GOT3 (cell line): ENCODE results near the gene SLC24A4.

ENCODE experiments used
- DNase-seq: peaks from one replicate; lab custom pipeline; 2025; ENCODE audit warnings: mixed read lengths; lab: John Stamatoyannopoulos, UW

SLC24A4 gene

DNA sequence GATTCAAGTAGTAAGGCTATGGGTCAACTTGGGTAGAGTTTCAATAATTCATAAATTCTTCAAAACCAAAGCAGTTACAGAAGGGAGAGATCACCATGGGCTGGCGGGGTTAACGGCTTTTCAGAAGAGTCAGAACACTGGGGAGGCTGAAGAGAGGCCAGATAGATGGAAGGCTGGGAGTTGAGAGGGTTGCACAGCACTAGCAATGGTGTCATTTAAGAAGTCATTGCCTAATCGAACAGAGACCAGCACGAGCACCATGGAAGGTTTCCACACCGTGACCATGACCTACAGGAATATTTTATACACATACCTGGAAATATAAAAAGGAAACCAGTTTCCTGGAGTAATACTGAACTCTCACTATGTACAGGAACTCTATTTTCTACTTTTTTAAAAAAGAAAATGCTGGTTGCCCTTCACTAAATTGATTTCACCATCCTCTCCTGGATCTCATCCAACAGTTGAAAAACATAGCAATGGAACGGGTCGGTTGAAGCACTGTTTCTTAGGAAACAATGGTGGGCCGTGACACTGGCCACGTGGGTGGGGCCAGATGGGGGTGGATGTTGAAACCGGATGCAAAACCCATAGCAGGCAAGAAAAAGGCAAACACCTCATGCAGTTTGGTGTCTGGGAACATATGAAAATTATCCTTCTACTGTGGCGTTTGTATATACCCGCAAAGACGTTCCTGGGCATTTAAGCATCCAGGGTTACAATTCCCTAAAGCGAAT, 152.7 kb downstream of the SLC24A4 start:
- DNase-seq, result no peak

DNA sequence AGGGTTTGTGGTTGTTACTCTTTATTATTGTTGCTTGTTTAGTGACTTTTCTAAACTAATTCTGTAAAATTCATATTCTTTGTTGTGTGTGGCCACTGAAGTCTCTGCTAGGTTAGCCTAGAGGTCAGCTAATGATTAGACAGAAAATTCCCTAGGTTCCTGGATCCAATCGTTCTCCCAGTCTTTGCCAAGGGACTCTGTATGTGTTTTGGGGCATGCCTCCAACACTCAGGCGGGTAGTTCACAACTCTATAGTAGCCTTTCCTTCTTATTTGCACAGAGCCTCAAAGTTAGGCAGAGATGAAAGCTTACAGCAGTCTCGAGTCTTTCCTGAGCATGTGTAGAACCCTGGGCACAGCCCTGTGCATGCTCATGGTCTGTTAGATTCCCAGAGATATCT, 157.9 kb downstream of the SLC24A4 start:
- no peak for DNase-seq

DNA sequence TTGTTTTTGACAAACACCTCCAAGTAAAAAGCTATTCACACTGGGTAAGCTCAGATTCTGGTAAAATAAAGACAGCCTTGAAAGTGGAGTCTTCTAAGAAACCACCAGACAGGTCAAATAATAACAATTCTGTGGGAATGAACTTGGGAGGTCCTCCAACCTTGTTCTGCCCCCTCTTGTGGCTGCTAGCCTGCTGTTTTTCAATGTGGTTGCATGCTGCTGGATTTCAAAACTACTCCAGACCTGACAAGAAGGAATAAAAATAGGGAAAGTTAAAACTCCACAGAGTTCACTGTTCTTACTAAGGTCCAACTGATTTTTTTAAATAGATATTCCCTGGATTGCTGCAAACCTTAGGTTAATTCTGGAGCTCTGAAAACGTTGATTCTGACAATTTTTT, 158.4 kb downstream of the SLC24A4 start:
- DNase-seq, result no peak

DNA sequence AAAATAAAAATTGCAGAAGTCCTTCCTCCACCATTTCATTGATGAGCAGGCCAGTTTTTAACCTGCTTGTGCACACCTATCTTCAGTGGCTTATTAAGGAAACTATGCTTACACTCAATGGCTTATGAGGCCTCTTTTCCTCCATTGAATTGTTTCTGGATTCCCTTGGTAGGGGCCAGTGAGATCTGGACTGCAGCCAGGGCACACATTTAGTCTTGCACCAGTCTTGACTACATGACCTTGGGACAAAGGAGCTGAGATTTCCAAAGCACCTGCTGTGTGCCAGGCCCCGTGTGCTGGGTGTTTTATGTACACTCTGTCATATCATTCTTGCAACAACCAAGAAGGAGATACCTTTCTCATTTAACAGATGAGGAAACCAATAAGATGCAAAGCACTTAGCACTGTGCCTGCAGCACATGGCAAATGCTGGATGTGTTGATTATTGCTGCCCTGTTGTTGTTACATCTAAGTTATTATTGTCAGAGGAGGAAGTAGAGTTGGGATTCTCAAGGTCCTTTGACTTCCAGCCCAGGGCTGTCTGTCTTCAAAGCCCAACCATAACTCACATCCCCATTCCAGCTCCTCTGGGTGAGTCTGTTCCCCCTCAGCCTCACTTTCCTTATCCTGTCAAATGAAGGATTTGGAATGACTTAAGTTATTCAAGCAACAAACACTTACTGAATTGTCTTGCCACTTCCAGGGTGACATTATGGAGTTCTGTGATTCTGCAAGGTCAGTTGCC, 159.0 kb downstream of the SLC24A4 start:
- DNase-seq, result no peak

DNA sequence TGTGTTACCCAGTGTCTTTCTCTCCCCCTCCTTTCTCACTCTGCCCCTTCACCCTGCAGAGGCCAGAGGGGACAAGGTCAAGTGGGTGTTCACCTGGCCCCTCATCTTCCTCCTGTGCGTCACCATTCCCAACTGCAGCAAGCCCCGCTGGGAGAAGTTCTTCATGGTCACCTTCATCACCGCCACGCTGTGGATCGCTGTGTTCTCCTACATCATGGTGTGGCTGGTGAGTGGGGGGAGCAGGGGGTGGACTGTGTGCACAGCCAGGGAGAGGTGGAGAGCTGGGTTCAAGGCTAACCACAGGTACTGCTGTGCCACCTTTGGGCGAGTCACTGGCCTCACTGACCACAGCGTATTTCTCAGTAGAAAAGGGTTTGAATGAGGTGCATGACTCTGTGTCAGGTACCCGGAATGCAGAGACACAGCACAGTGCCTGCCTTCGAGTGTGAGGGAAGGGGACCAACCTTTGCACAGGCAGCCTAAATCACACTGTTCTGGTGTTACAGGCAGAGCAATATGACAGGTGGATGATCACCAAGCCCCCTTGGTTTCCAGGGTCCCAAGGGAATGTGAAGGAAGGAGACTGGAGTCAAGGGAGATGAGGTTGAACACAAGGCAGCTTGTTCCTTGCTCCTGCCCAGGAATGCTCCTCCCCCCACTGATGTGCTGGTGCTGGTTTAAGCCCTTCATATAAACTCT, 159.8 kb downstream of the SLC24A4 start:
- no peak for DNase-seq

DNA sequence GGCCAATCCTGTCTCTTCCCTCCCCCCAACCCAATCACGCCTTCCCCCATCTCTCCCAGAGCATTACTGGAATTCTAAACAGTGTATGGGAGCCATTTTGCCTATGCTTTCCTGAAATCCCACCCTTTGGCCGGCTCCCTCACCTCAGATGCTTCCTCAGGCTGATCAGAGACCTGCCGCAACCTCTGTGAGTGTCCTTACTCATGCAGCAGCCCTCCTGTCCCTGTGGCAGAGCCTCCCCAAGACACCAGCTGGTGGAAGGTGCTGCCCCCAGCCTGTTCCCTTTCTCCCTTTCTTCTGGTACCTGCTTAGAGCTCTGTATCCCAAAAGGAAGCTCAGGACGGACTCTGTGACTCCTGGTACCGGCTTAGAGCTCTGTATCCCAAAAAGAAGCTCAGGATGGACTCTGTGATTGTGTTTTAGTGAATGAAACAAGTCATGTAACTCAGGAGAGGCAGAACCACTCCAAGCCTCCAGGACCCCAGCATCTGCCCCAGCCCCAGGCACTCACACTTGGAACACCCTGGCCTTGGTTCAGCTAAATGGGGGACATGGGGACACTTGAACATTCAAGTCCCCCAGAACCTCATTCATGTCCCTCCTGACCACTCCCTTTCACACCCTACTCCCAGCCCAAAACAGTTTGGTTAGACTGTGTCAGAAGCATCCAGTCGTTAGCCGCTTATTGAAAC, 161.3 kb downstream of the SLC24A4 start:
- no peak for DNase-seq

DNA sequence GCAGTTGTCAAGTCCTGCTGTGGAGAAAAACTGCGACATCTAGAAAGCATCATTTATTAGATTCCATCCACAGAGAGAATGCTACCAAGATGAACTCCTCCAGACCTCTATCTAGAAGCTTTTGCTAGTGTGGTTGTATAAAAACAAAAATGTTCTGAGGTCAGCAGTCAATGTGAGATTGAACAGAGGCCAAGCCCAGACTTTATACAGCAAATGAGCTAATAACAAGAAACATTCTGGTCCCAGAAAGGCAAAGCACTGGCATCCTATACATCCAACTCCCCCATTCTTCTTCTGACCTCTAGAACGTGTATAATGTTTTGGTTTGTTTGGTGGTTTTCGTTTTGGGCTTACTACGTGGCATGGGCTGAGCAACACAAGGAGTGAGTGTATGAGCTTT, 163.9 kb downstream of the SLC24A4 start:
- DNase-seq, result no peak

DNA sequence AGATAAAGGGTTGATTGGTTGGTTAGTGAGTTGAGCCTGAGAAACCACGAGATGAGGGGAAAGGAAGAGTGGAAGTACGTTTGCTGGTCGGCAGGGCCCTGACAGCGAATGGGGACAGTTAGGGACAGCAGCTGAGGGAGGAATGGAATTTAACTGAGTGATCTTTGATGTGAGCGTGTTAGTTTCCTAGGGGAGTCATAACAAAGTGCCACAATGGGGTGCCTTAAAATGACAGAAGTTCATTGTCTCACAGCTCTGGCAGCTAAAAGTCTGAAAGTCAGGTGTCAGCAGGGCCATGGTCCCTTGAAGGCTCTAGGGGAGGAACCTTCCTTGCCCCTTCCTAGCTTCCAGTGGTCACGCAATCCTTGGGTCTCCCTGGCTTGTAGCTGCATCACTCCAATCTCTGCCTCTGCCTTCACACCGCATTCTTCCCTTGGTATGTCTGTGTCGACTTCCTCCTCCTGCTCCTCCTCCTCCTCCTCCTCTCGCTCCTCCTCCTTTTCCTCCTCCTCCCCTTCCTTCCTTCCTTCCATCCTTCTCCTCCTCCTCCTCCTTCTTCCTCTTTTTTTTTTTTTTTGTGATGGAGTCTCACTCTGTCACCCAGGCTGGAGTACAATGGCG, 164.7 kb downstream of the SLC24A4 start:
- DNase-seq, result no peak

DNA sequence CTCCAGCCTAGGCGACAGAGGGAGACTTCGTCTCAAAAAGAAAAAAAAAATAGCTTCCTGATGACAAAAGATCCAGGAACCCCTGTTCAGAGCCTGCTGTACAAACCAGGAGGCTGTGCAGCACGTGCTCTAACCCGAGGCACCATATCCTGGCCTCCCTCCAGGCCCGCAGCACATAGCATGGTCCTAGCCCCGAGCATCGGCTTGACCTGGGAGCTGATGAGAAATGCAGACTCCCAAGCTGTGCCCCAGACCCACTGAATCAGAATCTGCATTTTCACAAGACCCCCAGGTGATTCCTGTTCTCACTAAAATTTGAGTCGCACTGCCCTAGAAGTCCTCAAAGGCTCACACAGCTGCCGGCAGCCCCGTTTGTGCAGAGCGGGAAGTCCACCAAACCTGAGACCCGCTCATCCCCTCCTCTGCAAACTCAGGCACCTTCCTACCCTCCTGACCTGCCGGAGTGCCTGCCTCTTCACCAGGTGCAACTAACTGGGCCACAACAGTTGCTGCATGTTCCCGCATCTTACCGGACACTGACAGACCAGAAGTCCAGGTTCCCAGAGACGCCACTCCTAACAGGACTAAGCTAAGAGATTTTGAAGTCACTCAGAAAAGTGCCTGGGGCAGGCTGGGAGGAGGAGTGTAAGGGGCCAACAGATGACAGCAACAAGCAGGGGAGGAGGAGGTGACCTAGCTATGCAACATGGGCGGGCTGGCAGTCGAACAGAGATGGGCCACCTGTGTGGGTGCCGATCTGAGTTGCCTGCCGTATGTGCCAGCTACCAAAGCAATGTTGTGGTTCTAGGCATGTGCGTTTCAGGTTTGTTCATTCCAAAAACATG, 166.7 kb downstream of the SLC24A4 start:
- no peak for DNase-seq

DNA sequence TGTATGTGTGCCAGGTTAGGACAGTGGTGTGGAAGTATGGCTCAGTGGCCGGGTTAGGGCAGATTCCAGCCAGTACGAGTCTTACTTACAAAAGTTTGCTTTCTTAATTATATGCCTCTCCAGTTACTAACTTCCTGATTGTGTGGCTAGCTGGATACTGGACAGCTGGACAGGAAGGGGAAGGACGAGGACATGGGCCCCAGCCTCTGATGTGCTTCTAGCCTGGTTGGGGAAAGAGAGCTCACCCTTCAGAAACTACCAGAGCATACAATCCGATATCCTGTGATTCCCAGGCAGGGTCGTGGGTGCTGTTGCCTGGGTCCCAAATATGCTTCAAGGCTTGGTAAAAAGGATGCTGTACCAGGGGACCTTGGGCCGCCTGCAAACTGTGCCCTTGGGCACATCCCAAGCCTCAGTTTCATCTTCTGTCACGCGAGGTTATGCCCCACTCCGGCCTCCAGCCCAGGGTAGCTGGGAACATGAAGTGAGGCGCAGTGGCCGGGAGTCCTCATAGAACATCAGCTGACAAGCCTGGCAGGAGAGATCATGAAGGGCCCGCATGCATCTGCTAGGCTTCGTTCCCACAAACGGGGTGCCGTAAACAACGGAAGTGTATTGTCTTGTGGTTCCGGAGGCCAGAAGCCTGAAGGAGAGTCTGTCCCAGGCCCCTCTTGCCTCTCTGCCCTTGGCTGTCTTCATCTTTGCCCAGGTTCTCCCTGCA, 167.4 kb downstream of the SLC24A4 start:
- no peak for DNase-seq

DNA sequence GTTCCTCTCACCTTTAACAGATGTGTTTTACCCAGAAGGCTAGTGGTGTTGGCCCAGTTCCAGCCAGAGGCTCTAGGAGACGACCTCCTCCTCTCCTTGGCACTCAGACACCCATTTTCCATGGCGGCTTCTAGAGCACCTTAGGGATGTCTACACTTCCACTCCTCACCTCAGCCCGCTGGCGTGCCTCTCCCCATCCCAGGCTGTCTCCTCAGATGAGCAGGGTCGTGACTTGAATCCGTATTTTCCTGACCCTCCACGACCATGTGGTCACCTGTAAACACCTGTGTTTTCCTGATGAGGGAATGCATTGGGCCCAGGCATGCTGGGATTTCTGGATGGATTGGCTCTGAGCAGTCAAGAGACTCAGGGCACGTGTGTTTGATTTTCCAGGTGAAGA, 168.8 kb downstream of the SLC24A4 start:
- DNase-seq, result no peak

DNA sequence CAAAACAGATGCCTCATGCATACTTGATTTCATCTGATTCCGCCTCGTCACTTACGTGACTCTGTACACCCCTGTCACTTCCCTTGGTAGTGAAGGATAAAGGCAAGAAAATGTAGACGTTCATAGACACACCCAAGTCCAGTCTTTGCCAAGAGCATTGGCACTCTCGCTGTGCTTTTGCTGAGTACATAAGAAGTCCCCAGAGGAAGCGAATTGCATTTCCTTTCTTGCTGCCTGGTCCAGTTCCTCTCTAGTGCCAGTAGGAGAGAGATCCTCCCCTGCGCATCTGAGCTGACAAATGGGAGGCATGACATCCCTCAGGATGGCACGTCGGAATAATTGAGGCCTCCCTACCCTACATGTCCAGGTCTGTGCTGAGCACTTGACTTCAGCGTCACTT, 169.3 kb downstream of the SLC24A4 start:
- DNase-seq, result no peak

DNA sequence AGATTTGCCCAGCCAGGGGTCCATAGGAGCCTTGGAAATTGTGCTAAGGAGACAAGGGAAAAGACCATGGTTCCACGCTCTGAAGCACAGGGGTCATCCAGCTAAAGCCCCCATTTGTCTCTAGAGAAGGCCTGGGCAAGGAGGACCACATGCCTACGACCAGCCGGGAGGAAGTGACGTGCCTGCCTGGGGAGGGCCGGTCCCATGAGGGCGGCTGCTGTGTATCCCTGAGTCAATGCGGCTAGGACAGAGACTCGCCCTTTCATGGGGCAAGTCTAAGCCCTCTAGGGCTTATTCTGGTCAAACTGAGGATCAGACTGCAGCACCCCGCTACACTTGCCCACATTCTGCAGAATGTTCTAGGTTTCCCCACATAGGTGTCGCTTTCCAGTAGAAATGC, 170.1 kb downstream of the SLC24A4 start:
- DNase-seq, result no peak

DNA sequence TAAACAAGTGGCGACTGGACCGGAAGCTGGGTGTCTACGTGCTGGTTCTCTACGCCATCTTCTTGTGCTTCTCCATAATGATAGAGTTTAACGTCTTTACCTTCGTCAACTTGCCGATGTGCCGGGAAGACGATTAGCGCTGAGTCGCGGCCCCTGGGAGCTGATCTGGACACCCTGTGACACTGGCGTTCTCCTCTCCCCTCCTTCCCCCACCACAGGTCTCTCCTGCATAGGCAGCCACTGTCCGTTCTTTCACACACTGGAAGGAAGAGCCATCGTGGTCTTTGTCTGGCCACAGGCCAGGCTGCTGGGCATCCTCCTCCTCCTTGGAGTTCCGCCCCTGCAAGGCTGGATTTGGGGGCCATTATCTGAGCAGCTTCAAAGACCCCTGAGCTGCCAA, 170.5 kb downstream of the SLC24A4 start:
- no peak for DNase-seq

DNA sequence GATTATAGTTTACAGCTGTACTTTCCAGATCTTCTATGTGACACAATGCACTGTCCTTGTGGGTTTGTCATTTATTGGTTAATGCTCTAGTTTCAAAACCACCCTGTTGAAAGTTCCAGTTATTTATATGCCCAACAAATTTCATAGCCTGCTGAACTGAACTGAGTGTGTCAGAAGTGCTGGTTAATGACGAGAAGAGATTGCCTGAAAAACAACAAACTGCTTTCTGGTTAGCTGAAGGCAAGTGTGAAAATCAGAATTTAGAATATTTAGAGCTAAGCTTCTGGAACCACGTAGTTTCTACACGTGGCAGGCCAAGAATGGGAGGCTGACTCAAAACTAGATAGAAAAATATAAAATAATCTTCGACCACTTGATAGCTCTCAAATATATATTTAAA, 171.5 kb downstream of the SLC24A4 start:
- DNase-seq, result no peak

DNA sequence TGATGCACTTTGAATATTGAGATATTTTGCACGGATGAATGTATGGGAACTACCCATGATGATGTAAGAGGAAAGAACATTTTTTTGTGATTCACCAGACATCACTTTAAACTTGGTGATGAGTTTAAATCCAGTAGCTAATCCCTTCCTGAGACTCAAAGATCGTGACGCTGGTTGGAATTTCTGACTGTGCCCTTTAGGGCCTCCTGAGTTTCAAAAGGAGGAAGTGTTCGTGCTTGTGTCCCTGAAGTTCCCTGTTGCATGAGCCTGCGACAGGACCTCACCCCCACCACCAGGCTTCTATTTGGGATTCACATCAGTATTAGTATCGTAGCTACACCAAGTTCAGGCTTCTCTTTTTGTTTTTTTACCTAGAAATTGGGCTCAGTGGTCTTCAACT, 172.1 kb downstream of the SLC24A4 start:
- DNase-seq, result no peak

DNA sequence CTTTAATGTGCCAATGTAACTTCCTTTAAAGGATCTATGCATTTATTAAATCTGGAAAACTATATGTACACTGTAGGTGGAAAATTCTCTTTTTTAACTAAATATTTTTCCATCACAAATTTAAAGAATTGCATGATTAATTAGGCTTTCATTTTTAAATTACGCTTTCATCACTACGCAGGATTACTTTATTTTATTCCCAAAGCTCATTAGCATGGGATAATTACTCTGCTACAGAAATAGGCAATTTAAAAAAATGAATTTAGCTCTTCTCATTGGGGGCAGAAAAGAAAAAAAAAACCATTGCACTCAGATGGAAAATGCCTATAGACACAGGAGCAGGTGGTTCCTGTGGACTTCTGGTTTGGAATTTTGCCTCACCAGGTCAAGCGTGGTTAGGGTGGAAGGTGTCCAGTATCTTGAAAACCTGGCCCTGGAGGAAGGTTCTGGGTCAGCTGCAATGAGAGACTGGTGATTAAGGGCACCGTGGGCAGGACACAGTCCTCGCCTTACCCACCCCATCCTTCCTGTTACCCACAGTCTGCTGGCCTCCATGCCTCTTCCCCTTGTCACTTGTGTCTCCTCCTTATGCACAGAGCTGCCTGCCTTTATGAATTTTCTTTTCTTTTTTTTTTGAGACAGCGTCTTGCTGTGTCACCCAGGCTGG, 173.4 kb downstream of the SLC24A4 start:
- no peak for DNase-seq

DNA sequence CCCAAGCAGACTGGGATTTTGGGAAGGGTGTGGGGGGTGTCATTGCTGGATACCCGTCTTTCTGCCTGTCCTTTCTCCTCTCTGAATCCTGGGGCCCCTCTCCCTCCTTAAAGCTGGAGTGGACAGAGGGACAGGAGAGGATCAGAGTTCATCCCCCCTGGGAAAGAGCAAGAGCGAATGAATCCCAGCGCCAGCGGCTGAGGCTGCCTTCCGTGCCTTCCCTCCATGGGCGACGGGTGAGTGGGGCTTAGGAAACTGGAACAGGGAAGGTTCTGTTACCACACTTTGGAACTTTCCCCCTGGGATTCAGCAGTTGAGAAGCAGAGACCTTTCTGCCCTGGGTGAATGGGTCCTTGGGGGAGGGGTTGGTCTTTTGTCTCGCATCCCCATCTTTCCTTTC, 174.4 kb downstream of the SLC24A4 start:
- DNase-seq, result no peak

DNA sequence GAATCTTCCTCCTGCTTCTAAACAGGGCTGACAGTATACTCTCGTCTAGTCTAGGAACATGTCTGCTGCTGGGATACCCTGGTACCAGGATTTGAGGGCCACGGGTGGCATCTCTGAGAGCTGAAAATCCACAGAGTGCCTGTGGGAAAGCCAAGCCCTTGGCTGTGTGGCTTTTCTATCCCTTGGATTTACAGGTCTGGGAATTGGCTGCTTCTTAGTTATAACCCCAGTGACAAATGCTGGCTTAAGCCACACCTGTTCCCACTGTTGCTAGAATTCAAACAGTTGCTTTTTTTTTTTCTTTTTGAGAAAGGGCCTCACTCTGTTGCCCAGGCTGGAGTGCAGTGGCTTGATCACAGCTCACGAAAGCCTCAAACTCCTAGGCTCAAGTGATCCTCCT, 176.3 kb downstream of the SLC24A4 start:
- no peak for DNase-seq

DNA sequence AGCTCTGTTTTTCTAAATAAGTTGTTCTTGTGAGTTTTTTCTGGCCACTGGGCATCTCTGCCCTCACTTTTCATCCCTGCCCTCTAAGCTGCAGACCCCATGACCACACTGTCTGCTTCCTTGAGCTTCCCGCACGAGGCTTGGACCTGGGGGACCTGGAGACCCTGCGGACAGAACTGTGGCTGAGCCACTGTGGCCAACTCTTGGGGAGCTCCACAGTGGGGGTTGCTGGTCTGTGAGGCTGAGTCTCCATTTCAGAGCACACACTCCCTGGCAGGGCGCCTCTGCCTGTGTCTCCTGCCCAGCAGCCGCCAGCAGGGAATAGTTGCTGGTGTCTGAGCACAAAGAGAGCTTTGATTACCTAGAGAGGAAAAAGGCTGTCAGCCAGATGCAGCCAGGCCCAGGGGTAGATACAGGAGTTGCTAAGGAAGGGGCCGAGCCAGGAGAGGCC, 177.6 kb downstream of the SLC24A4 start:
- no peak for DNase-seq
